Epithelial cell of esophagus (primary cell): ENCODE data around the gene TTC12.

ENCODE experiments used
- DNase-seq: peaks from one replicate; pipeline ENCODE4 v3.0.0; 2010; ENCODE audit warnings: low read depth
- H3K4me3 ChIP-seq: 2 replicates; pipeline ENCODE4 v1.5.1; 2011; ENCODE audit warnings: mild to moderate bottlenecking, low read length, control low read depth
- TF ChIP-seq, protein P1 (sequence below): IDR thresholded peaks from 2 replicates; pipeline ENCODE4 v1.5.1; 2011; ENCODE audit warnings: low read depth, mild to moderate bottlenecking, low read length, control low read depth, inconsistent platforms; ENCODE audit not compliant: insufficient read depth; ENCODE audit errors: missing control alignments

Gene TTC12

DNA sequence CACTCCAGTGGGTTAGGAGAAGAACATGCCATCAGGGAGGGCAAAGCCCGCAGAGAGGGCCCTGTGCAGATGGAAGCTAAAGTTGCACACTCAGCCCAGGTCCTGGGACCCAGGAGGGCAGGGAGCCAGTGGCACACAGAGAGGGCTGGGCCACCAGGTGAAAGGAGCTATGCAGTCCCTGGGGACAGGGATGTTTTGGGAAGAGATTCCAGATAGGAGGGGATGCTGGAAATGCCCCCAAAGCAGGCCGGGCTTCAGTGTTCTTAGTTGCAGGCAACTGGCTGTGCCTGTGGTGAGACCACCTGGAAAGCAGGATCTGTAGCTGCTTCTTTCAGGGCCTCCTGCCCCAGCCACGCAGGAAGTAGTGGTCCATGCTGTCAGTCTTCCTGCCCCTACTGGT lies 92.8 kb downstream of the TTC12 start:
- TF ChIP-seq, protein P1, sequence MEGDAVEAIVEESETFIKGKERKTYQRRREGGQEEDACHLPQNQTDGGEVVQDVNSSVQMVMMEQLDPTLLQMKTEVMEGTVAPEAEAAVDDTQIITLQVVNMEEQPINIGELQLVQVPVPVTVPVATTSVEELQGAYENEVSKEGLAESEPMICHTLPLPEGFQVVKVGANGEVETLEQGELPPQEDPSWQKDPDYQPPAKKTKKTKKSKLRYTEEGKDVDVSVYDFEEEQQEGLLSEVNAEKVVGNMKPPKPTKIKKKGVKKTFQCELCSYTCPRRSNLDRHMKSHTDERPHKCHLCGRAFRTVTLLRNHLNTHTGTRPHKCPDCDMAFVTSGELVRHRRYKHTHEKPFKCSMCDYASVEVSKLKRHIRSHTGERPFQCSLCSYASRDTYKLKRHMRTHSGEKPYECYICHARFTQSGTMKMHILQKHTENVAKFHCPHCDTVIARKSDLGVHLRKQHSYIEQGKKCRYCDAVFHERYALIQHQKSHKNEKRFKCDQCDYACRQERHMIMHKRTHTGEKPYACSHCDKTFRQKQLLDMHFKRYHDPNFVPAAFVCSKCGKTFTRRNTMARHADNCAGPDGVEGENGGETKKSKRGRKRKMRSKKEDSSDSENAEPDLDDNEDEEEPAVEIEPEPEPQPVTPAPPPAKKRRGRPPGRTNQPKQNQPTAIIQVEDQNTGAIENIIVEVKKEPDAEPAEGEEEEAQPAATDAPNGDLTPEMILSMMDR = no peak
- DNase-seq = no peak
- H3K4me3 ChIP-seq = no peak overlapping the region

DNA sequence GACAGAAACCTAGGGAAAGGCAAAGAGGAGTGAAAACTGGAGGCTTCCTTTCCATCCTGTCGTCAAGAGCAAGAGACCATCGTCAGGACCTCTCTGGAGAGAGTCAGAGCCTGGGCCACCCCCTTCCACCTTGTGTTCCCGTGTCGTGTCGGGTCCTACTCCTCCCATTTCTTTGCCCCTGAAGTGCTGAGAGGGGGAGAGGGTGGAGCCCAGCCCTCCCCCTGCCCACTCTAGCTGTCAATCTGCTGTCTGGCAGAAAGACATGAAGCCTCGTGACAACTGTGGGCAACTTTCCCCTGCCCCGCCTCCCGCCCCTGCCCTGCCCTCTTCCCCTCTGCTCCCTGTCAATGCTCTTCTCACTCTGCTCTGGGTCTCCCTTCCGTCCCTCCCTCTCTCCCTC lies 93.8 kb downstream of the TTC12 start:
- H3K4me3 ChIP-seq = no peak overlapping the region
- no peak for DNase-seq
- TF ChIP-seq, protein P1 = no peak

DNA sequence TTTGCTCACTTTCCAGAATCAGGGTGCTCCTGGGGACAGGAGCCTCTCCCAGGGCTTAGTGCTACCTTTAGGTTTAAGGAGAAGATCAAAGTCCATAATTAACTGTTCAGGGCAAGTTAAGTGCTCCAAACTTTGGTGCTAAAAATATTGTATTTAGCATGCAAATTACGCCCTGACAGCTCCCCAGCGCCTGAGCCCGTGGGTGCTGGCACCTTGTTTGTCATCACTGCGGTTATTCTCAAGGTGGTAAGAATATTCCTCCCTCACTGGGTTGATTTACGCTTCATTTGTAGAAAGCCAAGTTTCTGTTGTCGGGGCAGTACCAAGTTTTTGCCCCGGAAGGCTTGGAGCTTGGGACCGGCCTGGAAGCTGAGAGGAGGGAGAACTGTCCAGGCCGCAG lies 94.5 kb downstream of the TTC12 start:
- TF ChIP-seq, protein P1 = no peak

DNA sequence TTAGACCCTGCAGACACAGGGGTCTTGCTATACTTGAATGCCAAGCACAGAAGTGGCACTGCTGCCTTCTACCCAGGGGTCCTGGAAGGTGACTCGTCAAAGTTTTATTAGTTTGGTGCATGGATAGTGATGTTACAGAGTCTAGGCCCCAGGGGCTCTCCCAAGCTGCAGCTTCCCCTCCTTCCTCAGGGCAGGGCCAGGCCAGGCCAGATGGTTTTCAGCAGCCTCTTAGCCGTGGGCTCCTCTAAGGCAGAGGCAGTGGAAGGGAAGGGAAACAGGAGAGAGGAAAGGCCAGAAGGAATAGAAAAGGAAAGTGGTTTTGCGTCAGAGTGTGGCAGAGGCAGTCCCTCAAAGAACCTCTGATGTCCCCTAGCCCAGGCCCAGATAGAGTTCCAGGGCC lies 95.1 kb downstream of the TTC12 start:
- TF ChIP-seq, protein P1 = no peak
- DNase-seq = no peak

More for the DNA sequence above, 94.5 kb downstream of the TTC12 start:
- DNase-seq = no peak
- no peak overlapping the region for H3K4me3 ChIP-seq

DNA sequence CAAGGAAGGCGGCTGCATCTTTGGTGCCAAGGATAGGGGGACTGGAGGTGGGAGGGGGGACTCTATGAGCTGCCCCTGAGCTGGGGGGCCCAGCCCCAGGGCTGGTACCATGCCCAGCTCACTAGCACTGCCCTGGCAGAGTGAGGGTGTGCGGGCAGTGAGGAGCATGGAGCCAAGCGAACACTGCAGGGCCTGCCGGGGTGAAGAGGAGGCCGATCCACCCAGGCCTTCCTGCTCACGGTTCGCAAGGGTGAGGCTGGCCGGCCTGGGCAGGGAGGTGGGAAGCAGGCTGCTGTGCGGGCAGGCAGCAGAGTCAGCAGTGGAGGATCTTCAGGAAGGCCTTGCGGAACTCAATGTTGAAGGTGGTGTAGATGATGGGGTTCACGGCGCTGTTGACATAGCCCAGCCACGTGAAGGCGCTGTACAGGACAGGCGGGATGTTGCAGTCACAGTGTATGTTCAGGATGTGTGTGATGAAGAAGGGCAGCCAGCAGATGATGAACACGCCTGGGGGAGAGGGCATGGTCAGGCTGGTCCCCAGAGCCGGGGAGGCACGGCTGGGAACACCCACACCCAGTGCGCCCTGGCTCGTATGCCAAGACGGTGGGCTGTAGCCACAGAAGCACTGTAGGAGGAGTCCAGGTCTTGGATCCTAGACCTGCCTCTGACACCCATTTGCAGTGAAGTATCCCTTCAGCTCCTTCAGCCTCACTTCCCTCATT lies 96.2 kb downstream of the TTC12 start:
- no peak for DNase-seq
- TF ChIP-seq, protein P1 = no peak
- no peak overlapping the region for H3K4me3 ChIP-seq

More for the DNA sequence above, 95.1 kb downstream of the TTC12 start:
- H3K4me3 ChIP-seq = no peak overlapping the region

DNA sequence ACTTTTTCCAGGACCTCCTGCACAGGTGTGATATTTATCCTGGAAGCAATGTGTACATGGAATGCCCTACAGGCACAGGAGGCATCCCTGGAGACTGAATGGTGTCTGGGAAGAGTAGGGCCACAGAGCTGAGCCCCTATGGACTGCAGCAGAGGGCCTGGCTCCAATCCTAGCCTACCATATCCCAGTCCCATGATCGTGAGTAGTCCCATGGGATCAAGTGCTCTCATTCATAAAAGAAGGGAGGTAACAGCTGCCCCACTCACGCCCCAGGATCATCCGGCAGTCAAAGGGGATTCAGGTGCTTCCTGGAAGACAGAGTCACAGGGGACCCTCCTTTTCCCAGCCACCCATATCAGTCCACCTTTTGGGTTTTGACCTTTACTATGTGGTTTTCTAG lies 97.2 kb downstream of the TTC12 start:
- TF ChIP-seq, protein P1 = no peak
- no peak for DNase-seq

DNA sequence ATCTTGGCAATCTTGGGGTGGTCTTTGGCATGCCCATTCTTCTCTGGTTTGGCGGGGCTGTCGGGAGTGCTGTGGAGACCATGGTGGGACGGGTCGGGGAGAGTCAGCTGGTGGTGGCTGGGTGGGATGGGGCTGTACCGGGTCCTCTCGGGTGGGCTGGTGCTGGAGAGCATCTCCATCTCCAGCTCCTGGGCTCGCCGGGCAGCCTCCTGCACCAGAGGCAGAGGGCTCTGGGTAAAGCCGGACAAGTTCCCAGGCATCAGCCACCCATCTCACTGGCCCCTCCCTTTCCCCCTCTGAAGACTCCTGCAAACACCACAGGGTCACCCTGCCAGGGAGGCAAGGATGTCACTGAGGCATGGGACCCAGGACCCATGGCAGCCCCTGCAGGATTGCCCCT lies 98.3 kb downstream of the TTC12 start:
- no peak overlapping the region for H3K4me3 ChIP-seq
- TF ChIP-seq, protein P1 = no peak
- DNase-seq = no peak

More for the DNA sequence above, 97.2 kb downstream of the TTC12 start:
- no peak overlapping the region for H3K4me3 ChIP-seq
